NCI-H748 (cell line): Measurements from ENCODE around the gene TACSTD2.
A peak's percentile ranks its signal among the peaks of the same experiment; 100 is the strongest.
"Not testable (repeated sequence)": the region's sequence is repeated elsewhere in the genome, so short reads cannot be mapped to it uniquely, and the experiment has no call there.

Experiments
- DNase-seq: peaks from one replicate; lab custom pipeline; 2025; ENCODE audit not compliant: unreplicated experiment; lab: John Stamatoyannopoulos, UW

TACSTD2 gene

GRCh38 chr1:58576727-58577653 is at the start of gene TACSTD2:
Gene TACSTD2, minus strand, starts transcription at chr1:58577252. Its CDS starts 96 bp downstream, at chr1:58577156.
- peak; percentile 77 for DNase-seq

DNA sequence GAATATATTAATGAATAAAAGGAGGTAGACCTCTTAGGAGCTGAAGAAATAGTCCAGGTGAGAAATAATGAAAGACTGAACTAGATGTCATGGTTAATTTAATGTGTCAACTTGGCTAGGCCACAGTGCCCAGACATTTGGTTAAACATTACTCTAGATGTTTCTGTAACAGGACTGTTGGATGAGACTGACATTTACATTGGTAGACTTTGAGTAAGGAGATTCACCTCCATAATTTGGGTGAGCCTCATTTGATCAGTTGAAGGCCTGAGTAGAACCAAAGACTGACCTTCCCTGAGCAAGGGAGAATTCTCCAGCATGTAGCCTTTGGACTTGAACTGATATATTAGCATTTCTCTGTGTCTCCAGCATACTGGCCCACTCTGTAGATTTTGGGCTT is 49.2 kb upstream of the TACSTD2 start:
- no peak for DNase-seq

DNA sequence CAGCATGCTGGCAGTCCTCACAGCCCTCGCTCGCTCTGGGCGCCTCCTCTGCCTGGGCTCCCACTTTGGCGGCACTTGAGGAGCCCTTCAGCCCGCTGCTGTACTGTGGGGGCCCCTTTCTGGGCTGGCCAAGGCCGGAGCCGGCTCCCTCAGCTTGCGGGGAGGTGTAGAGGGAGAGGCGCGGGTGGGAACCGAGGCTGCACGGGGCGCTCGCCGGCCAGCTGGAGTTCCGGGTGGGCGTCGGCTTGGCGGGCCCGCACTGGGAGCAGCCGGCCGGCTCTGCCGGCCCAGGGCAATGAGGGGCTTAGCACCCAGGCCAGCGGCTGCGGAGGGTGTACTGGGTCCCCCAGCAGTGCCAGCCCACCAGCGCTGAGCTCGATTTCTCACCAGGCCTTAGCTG is 46.2 kb upstream of the TACSTD2 start:
- DNase-seq: not testable (repeated sequence)

DNA sequence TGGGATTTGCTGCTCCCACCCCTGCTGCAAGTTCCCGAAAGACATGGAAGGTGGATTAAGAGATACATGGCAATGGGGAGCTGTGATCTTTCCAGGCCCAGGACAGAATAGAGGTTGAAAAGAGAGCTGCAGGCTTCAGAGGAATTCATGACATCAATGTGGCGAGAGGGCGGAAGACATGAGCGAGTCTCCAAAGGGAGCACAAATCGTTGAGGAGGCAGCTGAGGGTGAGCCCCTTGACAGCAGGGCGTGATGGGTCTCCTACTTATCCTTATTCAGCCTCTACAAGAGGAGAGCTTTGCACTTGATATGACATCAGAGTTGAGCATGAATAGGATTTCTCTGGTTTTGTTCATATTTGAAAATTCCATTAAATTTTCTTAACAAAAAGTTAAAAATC is 45.5 kb upstream of the TACSTD2 start:
- no peak for DNase-seq

GRCh38 chr1:58621391-58621790 is 44.3 kb upstream of the TACSTD2 start:
- DNase-seq: no peak

DNA sequence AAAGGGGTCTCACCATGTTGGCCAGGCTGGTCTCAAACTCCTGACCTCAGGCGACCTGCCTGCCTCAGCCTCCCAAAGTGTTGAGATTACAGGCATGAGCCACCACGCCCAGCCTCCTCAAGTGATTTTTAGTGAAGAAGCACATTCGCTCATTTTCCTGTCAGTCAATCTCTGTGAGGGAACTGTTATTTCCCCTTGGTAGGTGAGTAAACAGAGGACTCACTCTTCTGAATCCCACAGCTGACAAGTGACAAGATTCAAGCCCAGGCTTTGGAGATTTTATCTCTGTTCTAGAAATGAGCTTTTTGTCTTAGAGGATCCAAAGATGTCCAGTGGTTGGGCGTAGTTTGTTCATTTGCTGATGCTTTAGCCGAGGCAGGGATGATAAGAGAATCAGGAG is 43.9 kb upstream of the TACSTD2 start:
- peak; percentile 59 for DNase-seq

DNA sequence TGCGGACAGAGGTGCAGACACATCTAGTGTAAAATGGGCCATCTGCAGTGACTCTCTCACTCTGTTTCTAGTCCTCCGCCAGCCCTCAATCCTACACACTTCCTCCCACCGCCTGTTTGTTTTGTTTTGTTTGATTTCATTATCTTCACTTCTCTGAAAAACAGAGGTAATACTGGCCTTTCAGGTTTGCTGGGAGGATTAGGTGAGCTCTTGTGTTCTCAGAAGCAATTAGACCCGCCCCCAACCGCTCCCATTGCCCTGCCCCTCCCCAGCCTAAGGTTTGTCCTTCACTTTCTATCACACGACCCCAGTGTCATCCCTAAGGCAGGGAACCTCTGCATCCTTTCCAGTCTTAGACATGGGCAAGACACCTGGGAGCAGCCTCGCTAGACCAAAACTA is 43.2 kb upstream of the TACSTD2 start:
- DNase-seq: peak; percentile 94

DNA sequence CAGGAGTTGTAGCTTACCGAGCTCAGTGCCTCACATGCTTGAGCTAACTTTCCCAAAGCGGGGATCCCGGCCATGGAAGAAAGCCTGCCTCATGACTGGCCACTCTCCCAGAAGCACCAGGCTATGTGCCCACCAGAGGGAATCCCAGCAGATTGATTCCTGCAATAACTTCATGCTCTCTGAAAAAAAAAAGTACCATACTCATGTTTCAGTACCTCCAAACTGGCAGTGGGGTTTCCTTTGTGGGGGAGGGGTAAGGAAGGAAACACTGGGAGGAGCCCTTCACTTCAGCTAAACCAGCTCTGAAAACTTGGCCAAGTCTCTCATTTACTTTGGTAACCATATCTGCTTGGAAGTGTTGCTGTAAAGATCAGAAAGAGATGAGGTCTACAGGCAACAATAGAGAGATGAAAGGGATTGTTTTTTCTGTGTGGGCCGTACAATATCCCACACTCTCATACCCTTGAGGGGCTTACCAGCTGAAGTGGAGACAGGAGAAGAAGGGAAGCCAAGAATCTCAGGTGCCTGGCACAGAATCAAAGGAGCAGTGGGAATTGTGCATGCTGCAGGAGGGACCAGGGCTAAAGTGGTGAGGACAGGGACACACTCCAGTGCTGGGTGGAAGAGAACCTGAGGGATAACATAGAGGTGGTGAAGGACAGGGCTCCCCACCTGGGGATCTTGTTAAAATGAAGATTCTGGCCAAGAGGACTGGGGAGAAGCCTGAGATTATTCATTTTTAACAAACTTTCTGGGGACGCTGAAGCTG is 42.4 kb upstream of the TACSTD2 start:
- DNase-seq: no peak

DNA sequence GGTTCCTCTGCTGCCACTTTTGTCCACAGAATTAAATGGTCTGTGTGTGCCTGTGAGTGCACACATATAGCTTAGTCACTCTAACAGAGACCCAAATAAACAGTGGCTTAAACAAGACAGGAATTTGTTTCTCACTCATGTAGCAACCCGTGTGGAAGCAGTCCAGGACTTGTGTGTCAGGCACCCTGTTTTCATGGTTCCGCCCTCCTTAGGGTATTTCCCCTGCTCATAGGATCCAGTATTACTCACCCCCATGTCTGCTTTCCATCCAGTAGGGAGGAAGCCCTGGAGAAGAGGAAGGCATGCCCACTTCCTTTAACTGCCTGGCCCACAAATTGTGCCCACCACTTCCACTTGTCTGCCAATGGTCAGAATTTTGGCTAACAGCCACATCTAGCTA is 41.3 kb upstream of the TACSTD2 start:
- no peak for DNase-seq

DNA sequence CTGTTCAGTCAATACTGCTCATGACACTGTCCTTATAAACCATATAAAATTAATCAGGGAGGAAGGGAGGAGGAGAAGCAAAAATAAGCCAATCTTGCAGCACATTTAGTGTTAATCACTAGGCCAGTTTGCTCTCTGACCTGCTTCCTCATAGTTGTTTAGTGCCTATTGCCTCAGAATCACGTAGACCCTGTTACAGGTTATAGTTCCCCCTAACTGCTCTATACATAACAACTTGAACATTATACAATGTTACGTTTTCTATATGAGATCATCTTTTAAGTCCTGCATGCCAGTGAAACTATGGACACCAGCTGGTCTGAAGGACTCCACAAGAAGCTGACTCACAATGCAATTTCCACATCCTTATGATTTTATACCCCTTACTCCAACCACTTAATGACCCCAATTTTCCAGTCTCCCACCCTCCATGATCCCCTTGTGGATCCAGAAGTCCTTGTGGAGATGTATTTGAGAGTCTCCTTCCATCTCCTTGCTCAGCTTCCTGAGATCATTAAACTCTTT is 34.9 kb upstream of the TACSTD2 start:
- no peak for DNase-seq

DNA sequence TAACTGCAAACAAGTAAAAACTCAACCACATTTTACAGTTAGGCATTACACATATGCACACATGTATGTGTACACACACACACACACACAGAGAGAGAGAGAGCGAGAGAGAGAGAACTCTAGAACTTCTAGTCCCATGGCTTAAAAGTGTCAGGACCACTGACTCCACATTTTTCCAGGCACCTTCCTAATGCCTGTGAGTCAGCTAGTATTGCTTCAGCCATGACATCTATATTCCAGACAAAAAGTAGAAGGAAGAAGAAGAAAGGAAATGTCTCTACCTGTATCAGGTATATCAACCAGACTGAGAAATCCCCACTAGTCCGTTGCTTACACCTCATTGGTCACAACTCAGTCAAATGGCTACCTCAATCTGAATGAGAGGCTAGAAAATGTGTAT is 31.9 kb upstream of the TACSTD2 start:
- no peak for DNase-seq

DNA sequence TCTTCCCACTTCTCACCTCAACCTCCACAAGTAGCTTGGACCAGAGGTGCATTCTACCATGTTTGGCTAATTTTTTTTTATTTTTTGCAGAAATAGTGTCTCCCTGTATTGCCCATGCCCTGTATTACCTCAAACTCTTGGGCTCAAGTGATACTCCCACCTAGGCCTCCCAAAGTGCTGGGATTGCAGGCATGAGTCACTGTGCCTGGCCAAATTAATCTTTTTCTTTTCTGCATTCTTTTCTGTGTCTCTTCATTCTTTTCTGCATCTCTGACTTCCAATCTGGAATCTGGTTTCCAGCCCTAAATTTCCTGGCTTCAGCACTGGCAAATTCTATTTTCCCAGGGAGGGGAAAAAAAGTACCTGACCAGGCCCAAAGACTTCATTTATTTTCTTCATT is 31.2 kb upstream of the TACSTD2 start:
- no peak for DNase-seq

DNA sequence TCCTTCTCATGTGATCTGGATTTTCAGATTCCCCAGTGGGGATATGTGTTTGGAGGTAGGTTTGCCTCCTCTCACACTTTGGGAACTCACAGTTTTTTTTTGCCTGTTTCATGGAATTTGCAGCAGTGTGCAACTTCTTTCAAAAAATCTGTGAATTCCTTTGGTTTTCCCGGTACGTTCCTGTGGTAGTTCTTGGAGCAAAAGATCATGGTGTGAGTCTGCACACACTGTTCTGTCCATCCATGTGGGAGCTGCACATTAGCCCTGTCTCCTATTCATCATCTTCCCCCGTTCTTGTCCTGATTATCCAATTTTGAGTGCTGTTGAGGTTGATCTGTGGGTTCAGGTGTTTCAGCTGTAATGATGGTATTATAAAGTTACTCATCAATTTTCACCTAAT is 30.3 kb upstream of the TACSTD2 start:
- DNase-seq: no peak

- not testable (repeated sequence) for DNase-seq
Measured at GRCh38 chr1:58601921-58602320, 24.9 kb upstream of the TACSTD2 start.

DNA sequence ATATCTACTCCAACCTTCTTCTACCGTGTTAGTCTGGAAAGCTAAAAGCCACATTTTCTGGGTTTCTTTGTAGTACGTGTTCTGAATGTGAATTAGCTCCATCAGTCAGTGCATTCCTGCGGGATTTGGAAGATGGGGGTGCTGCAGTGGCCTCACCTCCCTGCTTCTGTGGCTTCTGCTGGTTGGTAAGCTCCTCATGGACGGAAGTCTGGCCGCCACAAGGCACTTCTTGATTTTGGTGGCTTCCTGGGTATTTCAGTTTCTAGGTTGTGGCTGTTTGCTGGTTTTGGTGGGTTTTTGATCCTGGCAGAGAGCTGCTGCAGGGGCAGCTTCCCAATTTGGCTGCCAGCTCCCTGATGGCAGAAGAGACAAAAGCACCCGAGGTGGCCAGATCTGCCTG is 20.9 kb upstream of the TACSTD2 start:
- DNase-seq: no peak

GRCh38 chr1:58597076-58597475 is 20.0 kb upstream of the TACSTD2 start:
- DNase-seq: no peak

DNA sequence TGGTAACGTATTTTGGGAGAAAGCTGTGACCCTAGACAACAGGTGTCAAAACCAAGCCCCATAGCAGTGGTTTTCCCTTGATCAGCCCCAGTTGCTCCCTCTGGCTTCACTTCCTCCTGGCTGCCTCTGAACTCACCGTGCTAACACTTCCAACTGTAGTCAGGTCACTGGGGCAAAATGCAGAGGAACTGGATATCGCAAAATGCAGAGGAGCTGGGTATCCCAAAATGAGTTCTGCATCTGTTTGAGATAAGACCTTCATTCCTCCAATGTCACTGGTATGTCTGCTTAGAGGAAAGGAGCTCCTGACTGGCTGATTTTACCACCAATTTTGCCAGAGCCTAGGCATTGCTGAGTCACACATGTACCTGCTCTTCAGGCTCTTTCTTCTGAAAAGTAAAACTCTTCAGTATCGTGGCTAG is 19.6 kb upstream of the TACSTD2 start:
- DNase-seq: no peak

DNA sequence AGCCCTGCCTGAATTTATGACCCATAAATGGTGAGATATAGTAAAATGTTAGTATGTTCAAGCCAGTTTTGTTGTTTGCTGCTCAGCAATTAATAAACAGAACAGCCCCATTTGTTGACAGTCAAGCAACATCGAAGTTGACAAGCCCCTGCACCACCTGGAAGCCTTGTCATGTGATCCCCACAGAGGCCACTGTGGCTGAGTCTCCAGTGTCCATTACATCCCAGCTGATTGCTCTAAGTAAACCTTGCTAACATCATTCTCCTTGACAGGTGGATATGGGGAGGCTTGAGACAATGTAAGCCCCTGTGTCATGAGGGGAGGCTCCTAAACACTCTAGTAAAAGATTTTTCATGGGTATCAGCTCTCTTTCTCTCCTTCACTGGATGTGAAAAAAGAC is 17.5 kb upstream of the TACSTD2 start:
- DNase-seq: no peak

- no peak for DNase-seq
Measured at GRCh38 chr1:58592522-58593134, 15.6 kb upstream of the TACSTD2 start.

- DNase-seq: no peak
Measured at GRCh38 chr1:58591806-58592205, 14.8 kb upstream of the TACSTD2 start.

DNA sequence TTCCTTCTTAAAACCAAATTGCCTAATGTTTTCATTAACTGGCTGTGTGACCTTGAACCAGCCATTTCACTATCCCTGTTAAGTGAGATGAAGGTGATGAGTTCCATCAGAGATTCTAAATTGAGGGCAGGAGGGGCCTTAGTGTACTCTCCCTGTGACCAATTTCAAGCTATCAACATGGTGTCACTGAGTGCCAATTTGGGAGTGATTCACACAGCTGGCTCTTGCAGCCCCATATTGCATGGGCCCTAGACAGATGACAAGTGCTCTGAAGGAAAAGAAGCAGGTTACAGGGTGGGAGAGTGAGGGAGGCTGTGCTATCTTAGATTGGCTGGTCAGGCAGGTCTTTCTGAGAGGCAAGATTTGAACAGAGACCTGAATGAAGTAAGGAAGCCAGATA is 13.0 kb upstream of the TACSTD2 start:
- DNase-seq: no peak
